Germinal center (tissue), 1 donor: ENCODE data around the gene LMO1.

Experiments
- DNase-seq: peaks from one replicate; pipeline ENCODE4 v3.0.0; 2012; ENCODE audit warnings: mixed read lengths, low spot score

Gene LMO1

DNA sequence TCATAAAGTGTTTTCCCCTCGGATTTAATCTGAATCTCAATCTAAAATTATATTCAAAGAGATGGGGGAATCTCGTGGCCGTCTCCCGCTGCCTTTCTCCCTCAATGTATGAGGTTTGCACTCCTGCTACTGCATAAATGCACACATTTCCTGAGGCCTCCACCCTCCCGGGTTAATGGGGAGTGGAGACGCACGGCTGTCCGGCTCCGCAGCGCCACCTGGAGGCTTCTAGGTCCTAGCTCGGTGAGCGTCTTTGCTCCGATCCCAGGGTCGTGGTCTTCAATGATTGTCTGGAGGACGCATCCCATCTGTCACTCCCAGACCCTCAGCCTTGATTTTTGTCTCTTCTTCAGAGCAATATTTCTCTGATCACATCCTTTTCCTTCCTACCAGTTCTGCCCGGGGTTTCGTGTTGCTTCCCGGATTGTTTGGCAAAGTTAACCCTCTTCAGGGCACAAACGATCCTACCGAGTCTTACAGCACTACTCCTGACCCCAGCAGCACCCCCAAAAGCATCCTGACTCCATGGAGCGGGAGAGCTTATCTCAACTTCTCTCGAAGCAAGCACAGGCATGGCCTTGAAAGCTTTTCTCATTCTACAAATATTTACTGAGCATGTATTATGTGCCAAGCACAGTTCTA is at the start of gene LMO1:
LMO1 (minus strand) TSS at position 110 of the 642 bp plus-strand sequence. CDS start 516 bp downstream, outside the sequence.
- peak; percentile 85 for DNase-seq

DNA sequence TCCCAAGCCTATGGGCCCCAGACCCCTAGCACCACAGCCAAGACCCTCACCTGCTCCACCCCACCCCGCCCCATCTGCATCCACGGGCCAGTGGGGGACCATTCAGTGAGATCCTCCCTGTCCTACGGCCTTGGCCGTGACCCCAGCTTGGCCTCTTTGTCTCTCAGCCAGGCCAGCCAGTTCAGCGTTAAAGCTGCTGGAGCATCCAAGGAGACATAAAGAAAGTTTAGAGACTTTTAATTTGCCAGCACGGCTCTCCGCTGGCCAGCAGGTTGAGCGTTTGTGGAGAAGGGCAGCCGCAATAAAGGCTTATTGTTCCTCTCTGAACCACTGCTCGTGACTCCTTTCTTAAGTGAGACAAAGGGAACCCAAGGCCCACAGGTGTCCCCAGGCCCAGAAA is 49.3 kb upstream of the LMO1 start:
- DNase-seq, result no peak

DNA sequence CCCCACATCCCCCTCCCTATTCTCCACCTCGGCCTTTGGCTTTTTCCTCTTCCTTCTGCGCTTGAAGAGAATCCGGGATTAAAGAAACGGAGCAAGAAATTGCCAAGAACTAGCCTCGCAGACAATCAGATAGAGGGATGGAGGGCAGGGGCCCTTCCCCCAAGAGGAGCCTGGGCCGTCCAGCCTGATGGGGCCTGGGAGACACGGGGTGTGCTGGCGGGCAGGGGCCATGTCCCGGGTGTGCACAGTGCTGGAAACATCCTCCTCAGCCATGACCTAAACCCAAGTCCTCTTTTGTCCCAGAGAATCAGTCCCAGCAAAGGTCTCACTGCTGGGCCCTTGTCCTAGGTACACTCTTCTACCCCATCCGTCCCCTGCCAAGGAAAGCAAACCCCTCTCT is 47.7 kb upstream of the LMO1 start:
- no peak for DNase-seq

DNA sequence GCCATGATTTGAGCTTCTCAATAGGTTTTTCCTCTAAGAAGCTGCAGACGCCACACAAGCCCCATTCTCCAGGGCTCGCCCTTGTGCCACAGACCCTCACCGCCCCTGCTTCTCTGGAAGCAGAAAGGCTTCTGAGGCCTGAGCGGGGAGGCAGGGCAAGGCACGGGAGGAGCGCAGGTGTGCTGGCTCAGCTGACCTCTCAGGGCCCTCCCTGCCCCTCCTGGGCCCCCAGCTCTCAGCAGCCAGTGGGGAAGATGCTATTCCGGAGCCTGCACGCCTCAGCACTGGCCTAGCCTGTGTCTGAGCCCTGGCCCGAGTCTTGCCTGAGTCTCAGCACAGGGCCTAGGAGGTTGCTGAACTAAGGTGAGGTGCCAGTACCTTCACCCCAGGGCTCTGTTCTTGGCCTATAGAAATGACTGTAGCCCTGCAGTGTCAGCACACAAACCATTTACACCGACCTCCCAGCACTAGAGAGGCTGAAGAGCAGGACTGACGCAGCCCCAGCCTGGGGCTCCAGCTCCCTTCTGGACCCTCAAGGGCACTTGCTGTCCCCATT is 47.1 kb upstream of the LMO1 start:
- no peak for DNase-seq

- DNase-seq, result no peak
Measured at GRCh38 chr11:8309862-8310261, 46.2 kb upstream of the LMO1 start.

- DNase-seq, result no peak
Measured at GRCh38 chr11:8309311-8309710, 45.6 kb upstream of the LMO1 start.

DNA sequence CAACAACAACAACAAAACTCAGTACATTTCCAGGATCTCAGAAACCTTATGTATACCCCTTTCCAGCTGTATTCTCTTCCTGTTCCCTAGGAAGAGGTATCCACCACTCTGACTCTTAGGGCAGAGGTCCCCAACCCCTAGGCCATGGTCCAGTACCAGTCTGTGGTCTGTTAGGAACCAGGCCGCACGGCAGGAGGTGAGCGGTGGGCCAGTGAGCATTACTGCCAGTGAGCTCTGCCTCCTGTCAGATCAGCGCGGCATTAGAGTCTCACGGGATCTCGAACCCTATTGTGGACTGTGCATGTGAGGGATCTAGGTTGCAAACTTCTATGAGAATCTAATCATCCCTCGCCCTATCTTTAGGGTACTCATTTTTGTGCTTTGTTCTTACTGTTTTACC is 43.9 kb upstream of the LMO1 start:
- no peak for DNase-seq

DNA sequence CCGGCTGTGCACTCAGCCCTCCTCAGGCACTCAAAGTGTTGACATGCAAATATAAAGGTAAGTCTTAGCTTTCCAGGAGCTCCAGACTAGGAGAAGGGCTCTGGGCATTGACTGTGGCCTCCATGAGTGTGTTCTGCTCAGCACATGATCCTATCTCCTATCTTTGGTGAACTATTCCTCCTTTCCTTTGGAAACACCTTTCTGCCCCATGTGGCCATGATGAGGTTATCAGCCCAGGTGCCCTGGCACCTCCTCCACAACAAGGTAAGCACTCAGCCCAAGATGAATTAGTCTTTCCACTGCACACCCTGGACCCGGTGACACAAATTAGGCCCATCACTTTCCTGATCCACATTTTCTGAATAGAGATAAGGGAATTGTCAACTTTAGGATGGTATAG is 37.9 kb upstream of the LMO1 start:
- no peak for DNase-seq

- no peak for DNase-seq
Measured at GRCh38 chr11:8298801-8299786, 35.4 kb upstream of the LMO1 start.

- DNase-seq, result no peak
Measured at GRCh38 chr11:8297781-8298440, 34.2 kb upstream of the LMO1 start.

DNA sequence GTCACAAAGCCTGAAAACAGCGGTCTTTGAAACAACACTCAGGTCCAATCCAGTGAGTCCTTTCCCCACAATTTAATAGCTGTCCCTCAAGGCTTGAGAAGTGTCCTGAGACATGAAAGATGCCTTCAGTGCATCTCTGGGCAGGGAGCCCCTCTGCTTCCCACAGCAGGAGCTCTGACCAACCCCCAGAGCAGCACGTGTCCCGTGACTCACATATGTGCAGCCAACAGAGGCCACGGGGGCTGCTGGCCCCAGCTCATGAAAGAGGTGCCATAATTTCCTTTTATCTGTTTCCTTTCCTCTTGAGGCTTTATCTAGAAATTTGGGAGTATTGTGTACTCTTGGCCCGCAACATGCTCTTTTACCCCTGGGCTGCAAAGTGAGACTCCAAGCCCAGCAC is 33.2 kb upstream of the LMO1 start:
- no peak for DNase-seq

DNA sequence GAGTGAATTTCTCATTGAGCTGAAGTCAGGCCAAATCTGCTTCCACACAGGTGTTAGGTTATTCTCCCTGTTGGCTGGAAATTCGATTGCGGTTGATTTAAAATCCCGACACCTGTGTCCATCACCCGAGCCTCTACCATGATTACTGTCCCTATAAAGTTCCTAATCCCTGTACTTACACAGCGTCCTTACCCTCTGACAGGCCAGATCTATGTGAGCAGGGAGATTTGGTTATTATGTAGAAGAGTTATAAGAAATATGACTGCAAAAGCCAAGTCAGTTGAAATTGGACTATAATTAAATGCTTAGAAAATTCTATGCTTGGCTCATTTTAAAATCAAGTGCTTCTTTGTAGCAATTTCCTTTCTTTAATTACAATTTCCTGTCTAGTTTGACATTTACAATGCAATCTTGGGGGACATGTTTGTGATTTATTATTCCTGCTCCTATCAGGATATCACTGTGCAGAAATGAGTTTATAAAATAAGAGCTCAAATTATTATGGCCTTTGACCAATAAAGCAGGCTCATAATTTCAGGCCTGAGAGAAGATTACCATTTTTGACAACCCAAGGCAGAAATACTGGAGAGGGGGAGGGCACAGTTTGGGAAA is 32.5 kb upstream of the LMO1 start:
- DNase-seq, result no peak

- DNase-seq, result no peak
Measured at GRCh38 chr11:8294251-8294935, 30.7 kb upstream of the LMO1 start.

GRCh38 chr11:8293171-8293570 is 29.5 kb upstream of the LMO1 start:
- DNase-seq, result no peak

DNA sequence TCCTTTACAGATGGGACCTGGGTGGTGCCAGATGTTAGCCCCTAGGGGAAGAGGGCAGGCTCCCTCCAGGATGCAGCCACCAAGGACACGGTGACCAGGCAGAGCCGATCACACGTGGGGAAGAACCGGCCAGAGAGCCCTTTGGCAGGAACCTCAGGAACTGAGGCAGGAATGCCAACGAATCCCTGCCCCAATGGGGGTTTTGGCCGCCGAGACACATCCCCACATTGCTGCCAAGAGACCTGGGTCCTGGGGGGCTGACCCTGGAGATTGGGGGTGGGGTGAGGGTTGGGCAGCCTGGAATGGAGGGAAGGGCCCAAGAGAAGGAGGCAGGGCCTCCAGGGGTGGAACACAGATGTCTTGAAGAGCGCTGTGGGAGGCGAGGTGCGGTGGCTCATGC is 28.7 kb upstream of the LMO1 start:
- no peak for DNase-seq

DNA sequence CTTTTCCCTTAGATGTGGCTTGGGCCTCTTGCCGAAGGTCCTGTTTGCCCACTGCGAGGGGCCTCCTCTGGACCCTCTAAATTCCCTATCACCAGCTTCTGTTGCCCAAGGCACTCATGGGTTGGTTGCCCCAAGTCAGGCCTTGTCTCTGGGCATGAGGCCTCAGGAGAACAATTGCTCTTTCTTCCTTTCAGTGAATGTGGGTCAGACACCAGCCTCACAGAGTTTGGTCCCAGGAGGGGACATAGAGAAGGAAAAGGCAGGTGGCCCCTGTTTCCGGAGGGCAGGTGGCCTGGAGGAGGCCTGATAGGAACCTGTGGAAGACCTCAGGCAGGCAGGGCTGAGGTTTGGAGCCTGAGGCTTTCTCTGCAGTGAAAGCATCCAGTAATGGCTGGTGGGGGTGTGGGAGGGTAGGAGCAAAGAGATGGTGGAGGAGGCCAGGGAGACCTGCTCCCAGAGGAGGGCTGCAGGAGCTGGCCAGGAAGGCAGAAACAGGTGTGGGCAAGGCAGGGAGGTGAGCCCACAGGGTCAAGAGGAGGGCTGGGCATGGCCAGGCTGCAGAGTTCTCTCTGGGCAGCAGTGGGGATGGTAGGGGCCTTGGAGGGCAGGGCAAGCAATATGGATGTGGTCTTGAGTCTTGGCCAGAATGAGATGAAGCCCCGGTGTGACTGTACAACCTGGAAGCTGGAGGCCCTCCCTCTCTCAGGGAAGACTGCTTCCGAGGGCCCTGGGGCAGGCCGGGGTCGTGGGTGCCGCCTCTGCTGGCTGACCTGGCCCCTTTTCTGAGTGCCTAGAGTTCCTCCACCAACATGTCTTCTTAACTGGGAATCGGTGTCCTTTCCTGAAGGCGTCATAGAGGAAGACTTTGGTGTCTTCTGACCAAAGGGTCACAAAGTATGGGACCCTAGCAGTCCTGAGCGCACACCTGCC is 28.0 kb upstream of the LMO1 start:
- no peak for DNase-seq

DNA sequence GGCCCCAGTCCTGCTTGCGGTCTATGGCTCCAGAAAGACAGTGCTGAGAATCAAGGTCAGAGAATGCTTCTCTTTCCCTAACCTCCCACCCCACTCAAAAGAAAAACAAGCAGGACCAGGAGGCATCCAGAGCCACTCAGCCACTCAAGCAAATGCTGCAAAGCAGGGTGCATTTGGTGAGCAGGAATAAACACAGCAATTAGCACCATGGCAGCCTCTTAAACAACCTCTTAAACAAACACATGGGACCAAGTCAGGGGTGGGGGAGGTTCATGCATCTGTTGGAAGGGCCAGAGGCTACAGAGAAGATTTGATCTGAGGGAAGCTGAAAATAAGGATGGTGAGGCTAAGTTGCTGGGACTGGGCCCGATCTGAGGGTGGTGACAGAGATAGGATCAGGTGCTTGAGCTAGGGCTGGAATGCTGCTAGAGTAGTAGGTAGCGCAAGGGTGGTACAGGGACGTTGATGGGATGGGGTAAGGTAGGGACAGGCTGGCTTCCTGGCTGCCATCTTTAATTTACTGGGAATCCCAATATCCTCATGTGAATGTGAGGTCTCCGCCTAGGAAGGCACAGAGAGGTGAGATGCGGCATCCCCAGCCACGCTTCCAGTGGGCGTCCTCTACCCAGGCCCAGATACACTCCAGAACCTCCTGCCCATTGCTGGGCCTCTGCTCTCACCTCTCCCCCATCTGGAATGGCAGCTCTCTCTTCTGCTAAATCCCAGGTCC is 26.6 kb upstream of the LMO1 start:
- DNase-seq, result no peak

DNA sequence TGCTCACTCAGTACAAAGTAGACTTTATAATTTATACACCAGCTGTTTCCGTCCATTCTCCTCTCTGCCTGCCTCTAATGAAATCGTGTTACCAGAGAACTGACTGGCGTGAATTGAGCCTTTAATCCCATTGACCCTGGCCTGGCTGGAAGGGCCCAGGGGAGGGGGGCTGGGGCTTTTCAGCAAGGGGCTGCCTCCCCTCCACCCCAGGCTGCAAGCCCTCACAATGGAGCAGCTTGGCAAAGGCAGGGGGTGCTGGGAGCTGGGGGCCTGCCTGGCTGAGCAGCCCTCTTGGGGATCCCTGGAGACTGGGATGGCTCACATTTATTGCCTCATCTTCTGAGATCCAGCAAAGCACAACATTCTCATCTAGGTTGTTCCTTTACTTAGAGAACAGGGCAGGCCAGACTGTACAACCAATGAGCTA is 25.8 kb upstream of the LMO1 start:
- DNase-seq, result no peak

GRCh38 chr11:8288824-8289491 is 25.3 kb upstream of the LMO1 start:
- DNase-seq, result no peak
